Endothelial cell (in vitro differentiated cells): ENCODE results near the gene NT5DC3. TPM values are rescaled to one million over a fixed set of nuclear protein-coding genes. Genes with fewer than 3 reads are reported as not detected.

Source experiments
- DNase-seq: peaks from one replicate; pipeline ENCODE4 v3.0.0; 2021; ENCODE audit warnings: low spot score
- H3K27ac Mint-ChIP-seq: one replicate; pipeline ENCODE4 v1.8.0; 2021; ENCODE audit warnings: mixed read lengths, inconsistent platforms; ENCODE audit not compliant: unreplicated experiment
- H3K27me3 Mint-ChIP-seq: one replicate; pipeline ENCODE4 v1.8.0; 2021; ENCODE audit warnings: mild to moderate bottlenecking, moderate library complexity, mixed read lengths, inconsistent platforms; ENCODE audit not compliant: unreplicated experiment
- H3K36me3 Mint-ChIP-seq: one replicate; pipeline ENCODE4 v1.8.0; 2021; ENCODE audit warnings: mild to moderate bottlenecking, low read depth, mixed read lengths, inconsistent platforms; ENCODE audit not compliant: unreplicated experiment
- H3K4me1 Mint-ChIP-seq: one replicate; pipeline ENCODE4 v1.8.0; 2021; ENCODE audit warnings: mild to moderate bottlenecking, mixed read lengths, inconsistent platforms; ENCODE audit not compliant: unreplicated experiment
- H3K4me3 Mint-ChIP-seq: one replicate; pipeline ENCODE4 v1.8.0; 2021; ENCODE audit warnings: mild to moderate bottlenecking, mixed read lengths, inconsistent platforms; ENCODE audit not compliant: unreplicated experiment
- H3K9me3 Mint-ChIP-seq: one replicate; pipeline ENCODE4 v1.8.0; 2021; ENCODE audit warnings: mixed read lengths, inconsistent platforms; ENCODE audit not compliant: unreplicated experiment
- total RNA-seq: library from RNA; stranded (reverse); fragmentation: NEBNext Ultra II Directional; extraction: Animal tissue kit (Norgen Biotek cat#: 25700); gene quantifications from one replicate; pipeline ENCODE4 v1.2.1, GENCODE V29; 2021; ENCODE audit not compliant: unreplicated experiment
- TF ChIP-seq, protein P1 (sequence below): fragments of 200-600 bp; sonication (generic); IDR thresholded peaks from one replicate; pipeline ENCODE4 v1.5.0; 2021; ENCODE audit warnings: antibody characterized with exemption; ENCODE audit not compliant: unreplicated experiment

Gene NT5DC3
- total RNA-seq, 1 donor from 2014 or later: 1.3 TPM

GRCh38 chr12:103757248-103757647 is 83.8 kb downstream of the NT5DC3 start:
- H3K4me1 Mint-ChIP-seq: no peaks in the 10 kb centered on the region
- H3K27ac Mint-ChIP-seq: no peak overlapping the region
- DNase-seq: no peak
- H3K27me3 Mint-ChIP-seq: peaks cover 5% of the 10 kb centered on the region
- no peak overlapping the region for H3K4me3 Mint-ChIP-seq
- TF ChIP-seq, protein P1, sequence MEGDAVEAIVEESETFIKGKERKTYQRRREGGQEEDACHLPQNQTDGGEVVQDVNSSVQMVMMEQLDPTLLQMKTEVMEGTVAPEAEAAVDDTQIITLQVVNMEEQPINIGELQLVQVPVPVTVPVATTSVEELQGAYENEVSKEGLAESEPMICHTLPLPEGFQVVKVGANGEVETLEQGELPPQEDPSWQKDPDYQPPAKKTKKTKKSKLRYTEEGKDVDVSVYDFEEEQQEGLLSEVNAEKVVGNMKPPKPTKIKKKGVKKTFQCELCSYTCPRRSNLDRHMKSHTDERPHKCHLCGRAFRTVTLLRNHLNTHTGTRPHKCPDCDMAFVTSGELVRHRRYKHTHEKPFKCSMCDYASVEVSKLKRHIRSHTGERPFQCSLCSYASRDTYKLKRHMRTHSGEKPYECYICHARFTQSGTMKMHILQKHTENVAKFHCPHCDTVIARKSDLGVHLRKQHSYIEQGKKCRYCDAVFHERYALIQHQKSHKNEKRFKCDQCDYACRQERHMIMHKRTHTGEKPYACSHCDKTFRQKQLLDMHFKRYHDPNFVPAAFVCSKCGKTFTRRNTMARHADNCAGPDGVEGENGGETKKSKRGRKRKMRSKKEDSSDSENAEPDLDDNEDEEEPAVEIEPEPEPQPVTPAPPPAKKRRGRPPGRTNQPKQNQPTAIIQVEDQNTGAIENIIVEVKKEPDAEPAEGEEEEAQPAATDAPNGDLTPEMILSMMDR: no peak
- no peaks in the 10 kb centered on the region for H3K36me3 Mint-ChIP-seq
- no peaks in the 10 kb centered on the region for H3K9me3 Mint-ChIP-seq

GRCh38 chr12:103756443-103756842 is 84.6 kb downstream of the NT5DC3 start:
- no peak for DNase-seq
- no peak overlapping the region for H3K27ac Mint-ChIP-seq

GRCh38 chr12:103755425-103755824 is 85.6 kb downstream of the NT5DC3 start:
- no peak for DNase-seq
- H3K36me3 Mint-ChIP-seq: no peaks in the 10 kb centered on the region
- no peak overlapping the region for H3K27ac Mint-ChIP-seq
- H3K9me3 Mint-ChIP-seq: no peaks in the 10 kb centered on the region
- H3K27me3 Mint-ChIP-seq: peaks cover 5% of the 10 kb centered on the region
- H3K4me3 Mint-ChIP-seq: no peak overlapping the region
- TF ChIP-seq, protein P1: no peak
- no peaks in the 10 kb centered on the region for H3K4me1 Mint-ChIP-seq

More at GRCh38 chr12:103756443-103756842, 84.6 kb downstream of the NT5DC3 start:
- Mint-ChIP-seq H3K4me1 (no peaks in the 10 kb centered on the region), H3K9me3 (no peaks in the 10 kb centered on the region), H3K27me3 (peaks cover 5% of the 10 kb centered on the region), H3K4me3 (no peak overlapping the region), H3K36me3 (no peaks in the 10 kb centered on the region)
- TF ChIP-seq, protein P1: no peak

GRCh38 chr12:103751600-103751999 is 89.4 kb downstream of the NT5DC3 start:
- Mint-ChIP-seq H3K9me3 (no peaks in the 10 kb centered on the region), H3K4me3 (no peak overlapping the region), H3K27ac (no peak overlapping the region), H3K4me1 (no peaks in the 10 kb centered on the region), H3K36me3 (no peaks in the 10 kb centered on the region), H3K27me3 (peaks cover 2% of the 10 kb centered on the region)
- no peak for DNase-seq
- TF ChIP-seq, protein P1: no peak

- peak; percentile 18 for DNase-seq
- TF ChIP-seq, protein P1: peak; percentile 45
- H3K4me3 Mint-ChIP-seq: no peak overlapping the region
- peaks cover 2% of the 10 kb centered on the region for H3K27me3 Mint-ChIP-seq
- no peaks in the 10 kb centered on the region for H3K9me3 Mint-ChIP-seq
- no peak overlapping the region for H3K27ac Mint-ChIP-seq
- H3K36me3 Mint-ChIP-seq: no peaks in the 10 kb centered on the region
- H3K4me1 Mint-ChIP-seq: no peaks in the 10 kb centered on the region
Measured at GRCh38 chr12:103751171-103751570, 89.9 kb downstream of the NT5DC3 start.
